Airway epithelial cell (primary cell): ENCODE results near the gene GBP7. TPM values are rescaled to one million over a fixed set of nuclear protein-coding genes. Genes with fewer than 3 reads are reported as not detected.

Experiments used
- total RNA-seq: library from RNA; depleted of rRNA; stranded (reverse); fragments of >200 nt; gene quantifications from 2 replicates; pipeline ENCODE4 v1.2.3, GENCODE V29; 2015

The GBP7 gene, protein sequence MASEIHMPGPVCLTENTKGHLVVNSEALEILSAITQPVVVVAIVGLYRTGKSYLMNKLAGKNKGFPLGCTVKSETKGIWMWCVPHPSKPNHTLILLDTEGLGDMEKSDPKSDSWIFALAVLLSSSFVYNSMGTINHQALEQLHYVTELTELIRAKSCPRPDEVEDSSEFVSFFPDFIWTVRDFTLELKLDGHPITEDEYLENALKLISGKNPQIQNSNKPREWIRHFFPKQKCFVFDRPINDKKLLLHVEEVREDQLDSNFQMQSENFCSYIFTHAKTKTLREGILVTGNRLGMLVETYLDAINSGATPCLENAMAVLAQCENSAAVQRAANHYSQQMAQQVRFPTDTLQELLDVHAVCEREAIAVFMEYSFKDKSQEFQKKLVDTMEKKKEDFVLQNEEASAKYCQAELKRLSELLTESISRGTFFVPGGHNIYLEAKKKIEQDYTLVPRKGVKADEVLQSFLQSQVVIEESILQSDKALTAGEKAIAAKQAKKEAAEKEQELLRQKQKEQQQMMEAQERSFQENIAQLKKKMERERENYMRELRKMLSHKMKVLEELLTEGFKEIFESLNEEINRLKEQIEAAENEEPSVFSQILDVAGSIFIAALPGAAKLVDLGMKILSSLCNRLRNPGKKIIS
- not detected in 2 replicates for total RNA-seq

DNA sequence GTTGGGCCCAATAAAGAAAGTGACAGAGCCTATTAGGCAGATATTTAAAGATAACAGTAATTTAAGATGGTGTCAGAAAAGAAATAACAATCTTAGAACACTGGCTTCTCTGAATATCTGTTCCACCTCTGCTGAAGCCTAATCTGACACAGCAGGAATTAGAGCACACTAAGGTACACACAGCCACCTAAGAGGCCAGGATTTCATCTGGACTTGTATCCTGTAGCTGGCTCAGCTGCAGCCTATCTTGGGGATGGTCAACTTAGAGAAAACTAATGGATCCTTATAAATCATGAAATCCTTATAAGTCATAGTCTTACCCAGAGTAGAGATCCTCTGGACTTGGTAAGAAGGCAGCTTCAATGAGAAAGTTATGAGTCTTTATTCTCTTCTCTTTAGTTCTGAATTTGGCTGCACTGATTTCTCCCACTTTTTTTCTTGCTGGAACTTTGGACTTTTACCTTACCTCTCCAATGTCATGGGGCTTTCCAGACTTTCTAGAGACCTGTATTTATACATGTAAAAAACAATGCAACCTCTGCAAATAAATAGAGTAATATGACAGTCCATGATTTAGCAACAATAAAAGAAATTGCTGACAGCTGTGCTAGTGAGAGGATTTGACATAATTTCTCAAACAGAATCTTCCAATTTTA lies at the start of gene GBP7:
Gene GBP7 (minus strand): TSS at position 403 of the 656 bp plus-strand sequence. CDS start 4,068 bp downstream, outside the sequence.

DNA sequence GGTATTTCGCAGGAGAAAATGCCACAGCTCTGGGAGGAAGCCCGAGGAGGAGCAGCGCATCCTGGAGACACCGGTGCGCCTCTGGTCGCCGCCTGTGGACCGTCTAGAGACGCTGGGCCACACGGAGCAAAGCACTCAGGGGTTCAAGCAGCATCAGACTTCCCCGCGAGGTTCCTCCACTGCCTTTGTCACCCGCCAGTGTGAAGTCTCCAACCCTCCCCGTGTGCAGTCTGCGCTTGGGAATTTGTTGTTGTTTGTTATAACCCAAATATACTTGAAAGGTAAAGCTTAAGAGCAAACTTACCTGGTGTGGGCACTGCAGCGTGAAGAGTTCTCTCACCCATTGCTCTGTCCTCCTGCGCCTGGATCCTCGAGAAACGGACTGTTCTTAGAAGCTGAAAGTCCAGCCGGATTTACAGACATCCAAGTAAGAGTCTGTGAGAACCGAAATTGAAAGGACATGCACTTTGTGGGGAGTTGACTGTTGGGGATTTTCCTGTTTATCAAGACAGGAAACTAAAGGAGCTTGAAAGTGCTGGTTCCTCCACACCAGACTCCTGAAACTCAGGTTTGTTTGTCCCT lies 22.8 kb upstream of the GBP7 start, which contains the start of gene GBP4:
Gene GBP4 (minus strand): TSS at position 452 of the 582 bp plus-strand sequence. CDS start 108 bp downstream, at position 344.

DNA sequence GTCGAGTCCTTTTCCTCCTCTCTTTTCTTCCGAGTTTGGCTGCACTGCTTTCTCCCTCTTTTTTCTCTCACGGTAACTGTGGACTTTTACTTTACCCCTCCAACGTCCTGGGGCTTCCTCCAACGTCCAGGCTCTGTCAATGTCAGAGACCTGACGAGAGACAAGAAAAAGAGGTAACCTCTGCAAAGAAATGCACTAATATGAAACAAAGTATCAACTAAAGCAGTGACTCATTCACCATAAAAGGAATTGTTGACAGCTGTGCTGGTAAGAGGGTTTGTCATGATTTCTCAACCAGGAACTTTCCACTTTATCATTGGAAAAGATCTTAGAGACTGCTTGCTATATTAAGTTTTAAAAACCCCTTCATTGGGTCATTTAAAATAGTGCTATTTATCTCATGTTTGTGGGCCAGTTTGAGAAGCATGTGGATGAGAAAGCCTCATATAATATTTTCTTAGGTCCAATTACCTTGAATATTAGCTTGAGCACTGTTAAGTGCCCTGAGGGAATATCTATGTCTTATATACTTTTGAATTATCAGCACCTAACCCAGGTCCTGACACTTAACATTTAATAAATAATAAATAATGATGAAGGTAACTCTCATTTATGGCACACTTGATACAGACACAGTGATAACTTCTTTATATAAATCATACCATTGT lies 49.8 kb downstream of the GBP7 start, which contains the start of gene GBP2:
Gene GBP2 (minus strand): TSS at position 202 of the 668 bp plus-strand sequence. CDS start 4,148 bp downstream, outside the sequence.

Other genes with a start within 250 kb of the GBP7 start
- 45.8 and 61.1 TPM in 2 replicates for gene KYAT3, start 183.4 kb downstream of the GBP7 start, total RNA-seq
- 10.9 and 12.2 TPM in 2 replicates for gene RBMXL1, start 183.4 kb downstream of the GBP7 start, total RNA-seq
- 23.3 and 25.5 TPM in 2 replicates for gene GBP3, start 153.1 kb downstream of the GBP7 start, total RNA-seq
- 5.1 and 9.0 TPM in 2 replicates for gene GBP1, start 110.8 kb downstream of the GBP7 start, total RNA-seq
- gene GBP2, start 49.9 kb downstream of the GBP7 start, total RNA-seq: 1.6 and 2.2 TPM in 2 replicates
- gene GBP4, start 22.9 kb upstream of the GBP7 start, total RNA-seq: 0.07 TPM in 1 of 2 replicates, not detected in the other
- gene GBP5, start 96.9 kb upstream of the GBP7 start, total RNA-seq: 0.05 and 0.71 TPM in 2 replicates
- gene GBP6, start 188.1 kb upstream of the GBP7 start, total RNA-seq: 75.2 and 93.7 TPM in 2 replicates